WTC11 (cell line): Measurements from ENCODE around the gene TANGO2.

ENCODE experiments used
- CTCF ChIP-seq: fragments of 200-600 bp; IDR thresholded peaks from 2 replicates; pipeline ENCODE4 v1.8.0; 2022; ENCODE audit warnings: antibody characterized with exemption
- PRDM15 ChIP-seq: sonication (generic); formaldehyde crosslinking; IDR thresholded peaks from 2 replicates; pipeline ENCODE4 v1.8.0; 2022; ENCODE audit warnings: missing genetic modification reagents
- RELA ChIP-seq: sonication (generic); formaldehyde crosslinking; IDR thresholded peaks from 2 replicates; pipeline ENCODE4 v1.8.1; 2022; ENCODE audit warnings: missing genetic modification reagents, mild to moderate bottlenecking, borderline replicate concordance

DNA sequence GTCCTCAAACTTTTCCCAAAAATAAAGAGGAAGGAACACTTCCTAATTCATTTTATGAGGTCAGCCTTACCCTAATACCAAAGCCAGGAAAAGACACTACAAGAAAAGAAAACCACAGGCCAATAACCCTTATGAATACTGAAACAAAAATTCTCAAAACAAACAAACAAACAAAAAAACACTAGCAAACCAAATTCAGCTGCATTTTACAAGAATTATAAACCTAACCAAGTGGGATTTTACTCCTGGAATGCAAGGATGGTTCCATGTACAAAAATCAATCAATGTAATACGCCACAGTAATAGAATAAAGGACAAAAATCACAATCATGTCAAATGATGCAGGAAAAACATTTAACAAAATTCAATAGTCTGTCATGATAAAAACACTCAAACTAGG is 17.6 kb upstream of the TANGO2 start:
- TF ChIP-seq PRDM15 (CRISPR knock-in tag) (no peak), RELA (no peak), CTCF (no peak)
